Uterus (tissue), 4 donors: ENCODE measurements around the gene NWD2. TPM values are rescaled to one million over a fixed set of nuclear protein-coding genes. Genes with fewer than 3 reads are reported as not detected.

Experiments
- DNase-seq, 2 donors: peaks; one replicate each; pipeline ENCODE4 v3.0.0-alpha.2; 2019 to 2020
- H3K27ac ChIP-seq, 2 donors: fragments of 200-600 bp; sonication (generic); 1 replicate in 1 of 2; 2 replicates in 1 of 2; pipeline ENCODE4 v1.5.1; 2016 to 2018
- H3K27me3 ChIP-seq, 2 donors: fragments of 200-600 bp; sonication (generic); one replicate each; pipeline ENCODE4 v1.5.1; 2018 to 2019; ENCODE audit warnings: control low read depth in 1 of 2
- H3K36me3 ChIP-seq, 2 donors: fragments of 200-600 bp; sonication (generic); one replicate each; pipeline ENCODE4 v1.5.1; 2019; ENCODE audit warnings: control low read depth in 1 of 2
- H3K4me1 ChIP-seq, 2 donors: fragments of 200-600 bp; sonication (generic); one replicate each; pipeline ENCODE4 v1.5.1; 2018 to 2019; ENCODE audit warnings: control low read depth in 1 of 2
- H3K4me3 ChIP-seq, 2 donors: fragments of 200-600 bp; sonication (generic); 1 replicate in 1 of 2; 2 replicates in 1 of 2; pipeline ENCODE4 v1.5.1; 2018 to 2019; ENCODE audit warnings: mild to moderate bottlenecking in 1 of 2
- H3K9me3 ChIP-seq, 2 donors: fragments of 200-600 bp; sonication (generic); one replicate each; pipeline ENCODE4 v1.5.1; 2019; ENCODE audit warnings: control low read depth in 1 of 2
- CTCF ChIP-seq, 4 experiments: fragments of 200-600 bp in 2 of 4; fragments of 450-650 bp in 2 of 4; sonication (generic) in 2 of 4; IDR thresholded peaks; one replicate each; pipeline ENCODE4 v1.5.1; 2016 to 2019; ENCODE audit warnings: antibody characterized with exemption in 4 of 4, mild to moderate bottlenecking in 2 of 4, moderate library complexity in 1 of 4
- POLR2A ChIP-seq, 2 donors: fragments of 450-650 bp; IDR thresholded peaks; one replicate each; pipeline ENCODE4 v1.6.1; 2016; ENCODE audit warnings: antibody characterized with exemption in 2 of 2, mild to moderate bottlenecking in 1 of 2, moderate library complexity in 1 of 2
- intact Hi-C: fragments of 100-400 bp; cut with DNase I; formaldehyde crosslinking; loops from one replicate; pipeline ENCODE4 v1.15.1; 2023; ENCODE audit warnings: low total_unique reads
- total RNA-seq, 4 donors: library from RNA; depleted of rRNA in 3 of 4; stranded (reverse); fragments of >200 nt in 3 of 4; gene quantifications; one replicate each; pipeline versions ENCODE4 v1.1.0 to v1.2.4, GENCODE V29; 2014 to 2023
- donor health status: DM: yes; HTN: yes; CAD: no.

NWD2 gene
- total RNA-seq, 4 donors from 2014 or later: 0.14 TPM; not detected in 3

- no peak overlapping the region for H3K4me3 ChIP-seq
- H3K9me3 ChIP-seq: no peaks in the 10 kb centered on the region
- H3K27me3 ChIP-seq: no peaks in the 10 kb centered on the region
- H3K36me3 ChIP-seq: no peaks in the 10 kb centered on the region
- no peak overlapping the region for H3K27ac ChIP-seq
- no peak for TF ChIP-seq POLR2A (IDR thresholded peaks at IDR 0.05)
- TF ChIP-seq CTCF (IDR thresholded peaks at IDR 0.05): no peak
- intact Hi-C loops: no loop called here
- DNase-seq: no peak
- no peaks in the 10 kb centered on the region for H3K4me1 ChIP-seq
These were observed 185.4 kb downstream of the NWD2 start for GRCh38 chr4:37429906-37430305.

GRCh38 chr4:37430718-37431416 lies 186.3 kb downstream of the NWD2 start:
- H3K9me3 ChIP-seq: no peaks in the 10 kb centered on the region
- H3K27ac ChIP-seq: no peak overlapping the region
- TF ChIP-seq POLR2A (IDR thresholded peaks at IDR 0.05) (no peak), CTCF (IDR thresholded peaks at IDR 0.05) (no peak)
- intact Hi-C loops: no loop called here
- DNase-seq: no peak
- no peaks in the 10 kb centered on the region for H3K27me3 ChIP-seq
- no peak overlapping the region for H3K4me3 ChIP-seq
- no peaks in the 10 kb centered on the region for H3K36me3 ChIP-seq
- no peaks in the 10 kb centered on the region for H3K4me1 ChIP-seq

GRCh38 chr4:37431417-37431743 lies 186.8 kb downstream of the NWD2 start:
- Histone ChIP-seq H3K9me3 (no peaks in the 10 kb centered on the region), H3K4me3 (no peak overlapping the region), H3K4me1 (no peaks in the 10 kb centered on the region), H3K27ac (no peak overlapping the region), H3K27me3 (no peaks in the 10 kb centered on the region), H3K36me3 (no peaks in the 10 kb centered on the region)
- TF ChIP-seq POLR2A (IDR thresholded peaks at IDR 0.05): no peak
- no peak for TF ChIP-seq CTCF (IDR thresholded peaks at IDR 0.05)
- no peak for DNase-seq
- intact Hi-C loops: no loop called here

- TF ChIP-seq CTCF (IDR thresholded peaks at IDR 0.05) (no peak), POLR2A (IDR thresholded peaks at IDR 0.05) (no peak)
- no peaks in the 10 kb centered on the region for H3K27me3 ChIP-seq
- no peak overlapping the region for H3K4me3 ChIP-seq
- H3K36me3 ChIP-seq: no peaks in the 10 kb centered on the region
- no peak for DNase-seq
- H3K9me3 ChIP-seq: no peaks in the 10 kb centered on the region
- intact Hi-C loops: no loop called here
- H3K4me1 ChIP-seq: no peaks in the 10 kb centered on the region
- H3K27ac ChIP-seq: no peak overlapping the region
These were observed 189.9 kb downstream of the NWD2 start for GRCh38 chr4:37434469-37434868.

- no peaks in the 10 kb centered on the region for H3K36me3 ChIP-seq
- H3K4me3 ChIP-seq: no peak overlapping the region
- no peak for TF ChIP-seq CTCF (IDR thresholded peaks at IDR 0.05)
- no peak for TF ChIP-seq POLR2A (IDR thresholded peaks at IDR 0.05)
- intact Hi-C loops: no loop called here
- no peak overlapping the region for H3K27ac ChIP-seq
- no peaks in the 10 kb centered on the region for H3K27me3 ChIP-seq
- DNase-seq: no peak
- H3K9me3 ChIP-seq: no peaks in the 10 kb centered on the region
- no peaks in the 10 kb centered on the region for H3K4me1 ChIP-seq
These were observed 192.0 kb downstream of the NWD2 start for GRCh38 chr4:37436546-37436945.
